ENCODE results near the gene KIF2A.

The KIF2A gene

DNA sequence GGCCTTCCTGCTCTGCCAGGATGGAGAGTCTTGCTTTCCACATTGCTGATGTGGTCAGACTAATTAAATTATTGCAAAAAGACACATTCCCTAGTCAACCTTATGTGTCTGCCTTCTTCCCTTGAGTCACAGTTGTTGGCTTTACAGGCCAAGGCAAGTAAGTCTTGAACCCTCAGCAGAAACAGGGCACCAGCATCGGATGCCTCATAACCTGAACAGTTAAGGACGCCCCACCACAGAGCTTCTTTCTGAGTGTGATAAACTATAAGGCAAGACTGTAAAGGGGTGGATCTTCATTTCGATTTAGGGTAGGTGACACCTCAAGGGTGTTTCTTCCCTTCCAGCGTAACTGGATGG lies 670 bp upstream of the KIF2A start:
- H3K9me3 ChIP-seq (ENCODE audit: control extremely low read depth in 1 of 5, control insufficient read depth in 4 of 5, insufficient read depth in 2 of 5, low read depth in 1 of 5, low read length in 4 of 5) = no peaks in the 10 kb centered on the region
- peak overlapping the region; percentile 61 to 89 for H3K27ac ChIP-seq (ENCODE audit: insufficient read depth in 1 of 2, low read depth in 1 of 2, low read length in 2 of 2, poor library complexity in 1 of 2, severe bottlenecking in 2 of 2)
- no peaks in the 10 kb centered on the region for H3K27me3 ChIP-seq (replicated peaks in 2 of 5; ENCODE audit: control insufficient read depth in 4 of 5, insufficient read depth in 5 of 5, low read length in 4 of 5)
- POLR2A ChIA-PET = no interaction called here
- DNase-seq = no peak
- H3K4me1 ChIP-seq (ENCODE audit: control extremely low read depth in 1 of 4, control insufficient read depth in 4 of 4, insufficient read depth in 4 of 4, low read length in 3 of 4) = peaks cover 8 to 39% (median 22%) of the 10 kb centered on the region in 4 experiments
- WGBS (ENCODE audit: insufficient coverage) = 60% methylated on average over 4 of the region's 4 CpGs
- CTCF ChIA-PET = interaction anchor here (0.8 to 2.1 kb wide), 7 partner anchors 8 to 61 kb away, joined by 3 to 9 read pairs (median 4); no protein-coding TSS in a partner anchor
- H3K36me3 ChIP-seq (ENCODE audit: control insufficient read depth in 4 of 4, insufficient read depth in 4 of 4, low read length in 3 of 4) = peaks cover 0 to 6% (median under 1%) of the 10 kb centered on the region in 4 experiments
- peak overlapping the region; percentile 16 to 97 (median 85) for H3K4me3 ChIP-seq (ENCODE audit: control insufficient read depth in 1 of 7, extremely low read depth in 1 of 7, insufficient read depth in 4 of 7, low read depth in 2 of 7, low read length in 6 of 7)

DNA sequence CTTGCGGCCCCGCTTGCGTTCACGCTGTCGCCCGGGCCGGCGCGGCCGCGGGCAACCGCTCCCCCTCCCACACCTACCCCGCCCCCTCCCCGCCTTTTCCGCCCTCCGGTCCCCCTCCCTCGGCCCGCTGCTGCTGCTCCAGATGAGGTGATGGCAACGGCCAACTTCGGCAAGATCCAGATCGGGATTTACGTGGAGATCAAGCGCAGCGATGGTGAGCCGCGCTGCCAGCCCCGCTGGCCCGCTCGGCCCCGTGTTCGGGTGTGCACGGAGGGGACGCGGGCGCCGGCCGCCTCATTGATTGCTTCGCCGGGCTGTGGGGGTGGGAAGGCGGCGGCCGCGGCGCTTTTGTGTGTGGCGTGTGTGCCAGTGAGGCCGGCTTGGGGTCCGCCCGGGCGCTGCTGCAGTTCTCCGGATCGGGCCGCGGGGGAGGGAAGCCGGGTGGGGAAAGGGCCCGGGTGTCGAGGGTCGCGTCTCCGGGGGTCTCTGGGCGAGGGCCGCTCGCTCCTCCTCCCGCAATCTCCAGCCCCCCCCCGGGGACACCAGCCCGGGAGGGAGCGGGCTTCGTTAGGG lies 403 bp downstream of the KIF2A start:
- Histone ChIP-seq H3K4me1 (ENCODE audit: control extremely low read depth in 1 of 4, control insufficient read depth in 4 of 4, insufficient read depth in 4 of 4, low read length in 3 of 4) (peaks cover 8 to 49% (median 26%) of the 10 kb centered on the region in 4 experiments), H3K36me3 (ENCODE audit: control insufficient read depth in 4 of 4, insufficient read depth in 4 of 4, low read length in 3 of 4) (peaks cover 0 to 6% (median 2%) of the 10 kb centered on the region in 4 experiments), H3K27ac (ENCODE audit: insufficient read depth in 1 of 2, low read depth in 1 of 2, low read length in 2 of 2, poor library complexity in 1 of 2, severe bottlenecking in 2 of 2) (peak overlapping the region; percentile 72 to 89), H3K4me3 (ENCODE audit: control insufficient read depth in 1 of 7, extremely low read depth in 1 of 7, insufficient read depth in 4 of 7, low read depth in 2 of 7, low read length in 6 of 7) (peak overlapping the region; percentile 82 to 97 (median 85)), H3K9me3 (ENCODE audit: control extremely low read depth in 1 of 5, control insufficient read depth in 4 of 5, insufficient read depth in 2 of 5, low read depth in 1 of 5, low read length in 4 of 5) (no peaks in the 10 kb centered on the region), H3K27me3 (replicated peaks in 2 of 5; ENCODE audit: control insufficient read depth in 4 of 5, insufficient read depth in 5 of 5, low read length in 4 of 5) (no peaks in the 10 kb centered on the region)
- POLR2A ChIA-PET = no interaction called here
- DNase-seq = no peak
- WGBS (ENCODE audit: insufficient coverage) = 0% methylated on average over 23 of the region's 67 CpGs
- CTCF ChIA-PET = interaction anchor here (0.8 to 1.6 kb wide), 7 partner anchors 7 to 60 kb away, joined by 3 to 5 read pairs (median 3); no protein-coding TSS in a partner anchor

DNA sequence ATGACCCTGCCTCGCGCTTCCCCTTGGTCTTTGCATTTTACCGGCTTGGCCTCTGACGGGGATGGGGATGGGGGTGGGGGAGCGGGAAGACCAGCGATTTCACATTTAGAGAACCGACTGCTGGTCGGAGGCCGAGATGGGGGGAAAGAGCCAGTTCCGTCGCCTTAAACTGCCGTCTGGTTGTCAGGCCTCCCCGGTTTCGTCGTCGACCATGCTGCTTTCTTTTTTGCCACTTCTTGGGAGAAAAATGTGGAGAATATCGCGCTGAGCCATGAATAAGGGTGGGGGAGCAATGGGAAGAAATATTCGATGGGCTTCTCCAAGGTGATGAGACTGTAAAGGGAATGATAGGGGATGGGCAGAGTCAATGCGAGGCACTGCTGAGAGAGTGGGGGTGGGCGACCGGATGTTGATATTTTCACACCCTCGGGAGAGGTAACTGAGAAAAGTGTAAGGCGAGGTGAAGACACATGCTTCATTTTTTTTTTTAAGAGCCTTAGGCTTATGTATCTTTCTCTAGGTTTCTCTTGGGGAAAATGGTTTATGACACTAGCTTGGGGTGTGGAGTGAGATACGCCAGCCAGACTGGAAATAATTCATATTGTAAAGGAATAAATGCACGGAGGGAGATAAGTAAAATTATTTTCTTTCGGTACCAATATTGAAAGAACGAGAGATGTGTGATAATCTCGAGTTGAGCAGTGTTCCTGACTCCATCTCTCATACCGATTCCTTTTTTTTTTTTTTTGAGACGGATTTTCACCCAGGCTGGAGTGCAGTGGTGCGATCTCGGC lies 1.1 kb downstream of the KIF2A start:
- H3K27ac ChIP-seq (ENCODE audit: insufficient read depth in 1 of 2, low read depth in 1 of 2, low read length in 2 of 2, poor library complexity in 1 of 2, severe bottlenecking in 2 of 2) = peak overlapping the region; percentile 72 to 89
- POLR2A ChIA-PET = no interaction called here
- peak; percentile 57 to 86 (median 81) for DNase-seq

DNA sequence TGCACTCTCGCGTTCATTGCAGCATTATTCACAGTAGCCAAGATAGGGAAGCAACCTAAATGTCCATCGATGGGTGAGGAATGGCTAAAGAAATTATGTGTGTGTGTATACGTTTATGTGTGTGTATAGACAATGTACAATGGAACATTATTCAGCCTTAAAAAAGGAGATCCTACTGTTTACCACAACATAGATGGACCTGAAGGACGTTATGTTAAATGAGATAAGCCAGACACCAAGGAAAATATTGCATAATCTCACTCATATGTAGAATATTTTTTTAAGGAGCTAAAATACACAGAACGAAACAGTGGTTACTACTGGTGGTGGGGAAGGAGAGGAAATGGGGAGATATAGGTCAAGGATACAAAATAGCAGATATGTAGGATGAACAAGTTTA lies 2.4 kb downstream of the KIF2A start:
- ChIA-PET POLR2A (interaction anchor here (0.8 kb wide), 1 partner anchor 47 kb away, joined by 3 read pairs; no protein-coding TSS in a partner anchor), CTCF (interaction anchor here (0.6 to 1.7 kb wide), 11 partner anchors 9 to 84 kb away, joined by 3 to 5 read pairs (median 3); no protein-coding TSS in a partner anchor)
- H3K9me3 ChIP-seq (ENCODE audit: control extremely low read depth in 1 of 5, control insufficient read depth in 4 of 5, insufficient read depth in 2 of 5, low read depth in 1 of 5, low read length in 4 of 5) = no peaks in the 10 kb centered on the region
- WGBS (ENCODE audit: insufficient coverage) = 90% methylated on average over 5 of the region's 6 CpGs
- peaks cover 0 to 10% (median 3%) of the 10 kb centered on the region in 4 experiments for H3K36me3 ChIP-seq (ENCODE audit: control insufficient read depth in 4 of 4, insufficient read depth in 4 of 4, low read length in 3 of 4)
- H3K4me1 ChIP-seq (ENCODE audit: control extremely low read depth in 1 of 4, control insufficient read depth in 4 of 4, insufficient read depth in 4 of 4, low read length in 3 of 4) = peaks cover 13 to 59% (median 31%) of the 10 kb centered on the region in 4 experiments
- H3K27me3 ChIP-seq (replicated peaks in 2 of 5; ENCODE audit: control insufficient read depth in 4 of 5, insufficient read depth in 5 of 5, low read length in 4 of 5) = no peaks in the 10 kb centered on the region
- H3K4me3 ChIP-seq (ENCODE audit: control insufficient read depth in 1 of 7, extremely low read depth in 1 of 7, insufficient read depth in 4 of 7, low read depth in 2 of 7, low read length in 6 of 7) = peak overlapping the region in 3 of 7 experiments; percentile 82 to 92 (median 85)
- H3K27ac ChIP-seq (ENCODE audit: insufficient read depth in 1 of 2, low read depth in 1 of 2, low read length in 2 of 2, poor library complexity in 1 of 2, severe bottlenecking in 2 of 2) = no peak overlapping the region
- no peak for DNase-seq

More for the DNA sequence above, 1.1 kb downstream of the KIF2A start:
- Histone ChIP-seq H3K36me3 (ENCODE audit: control insufficient read depth in 4 of 4, insufficient read depth in 4 of 4, low read length in 3 of 4) (peaks cover 0 to 10% (median 3%) of the 10 kb centered on the region in 4 experiments), H3K4me1 (ENCODE audit: control extremely low read depth in 1 of 4, control insufficient read depth in 4 of 4, insufficient read depth in 4 of 4, low read length in 3 of 4) (peaks cover 10 to 55% (median 29%) of the 10 kb centered on the region in 4 experiments), H3K9me3 (ENCODE audit: control extremely low read depth in 1 of 5, control insufficient read depth in 4 of 5, insufficient read depth in 2 of 5, low read depth in 1 of 5, low read length in 4 of 5) (no peaks in the 10 kb centered on the region), H3K27me3 (replicated peaks in 2 of 5; ENCODE audit: control insufficient read depth in 4 of 5, insufficient read depth in 5 of 5, low read length in 4 of 5) (no peaks in the 10 kb centered on the region), H3K4me3 (ENCODE audit: control insufficient read depth in 1 of 7, extremely low read depth in 1 of 7, insufficient read depth in 4 of 7, low read depth in 2 of 7, low read length in 6 of 7) (peak overlapping the region; percentile 82 to 97 (median 85))
- CTCF ChIA-PET = interaction anchor here (1.1 to 1.3 kb wide), 5 partner anchors 13 to 82 kb away, joined by 3 read pairs; no protein-coding TSS in a partner anchor
- 0% methylated on average over 11 of the region's 33 CpGs for WGBS (ENCODE audit: insufficient coverage)

DNA sequence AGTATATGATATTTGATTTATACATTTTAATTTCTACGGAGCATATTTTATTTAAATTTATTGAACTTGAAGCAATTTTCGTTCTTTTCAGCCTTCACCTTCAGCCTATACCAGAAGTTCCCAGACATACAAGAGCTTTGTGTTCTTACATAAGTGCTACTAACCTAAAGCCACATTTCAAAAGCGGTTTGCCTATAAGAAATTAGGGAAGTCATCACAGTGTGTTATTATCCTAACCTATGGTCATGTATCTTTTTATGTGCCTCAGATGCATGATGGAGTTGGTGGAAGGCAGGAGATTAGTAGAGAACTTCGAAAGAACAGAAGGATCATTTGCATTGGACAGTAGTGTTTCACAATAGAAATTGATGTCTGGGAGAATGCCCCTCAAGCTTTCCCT lies 3.1 kb downstream of the KIF2A start:
- Histone ChIP-seq H3K27ac (ENCODE audit: insufficient read depth in 1 of 2, low read depth in 1 of 2, low read length in 2 of 2, poor library complexity in 1 of 2, severe bottlenecking in 2 of 2) (peak overlapping the region in 1 of 2 experiments; percentile 6), H3K4me3 (ENCODE audit: control insufficient read depth in 1 of 7, extremely low read depth in 1 of 7, insufficient read depth in 4 of 7, low read depth in 2 of 7, low read length in 6 of 7) (peak overlapping the region in 1 of 7 experiments; percentile 24), H3K9me3 (ENCODE audit: control extremely low read depth in 1 of 5, control insufficient read depth in 4 of 5, insufficient read depth in 2 of 5, low read depth in 1 of 5, low read length in 4 of 5) (no peaks in the 10 kb centered on the region), H3K36me3 (ENCODE audit: control insufficient read depth in 4 of 4, insufficient read depth in 4 of 4, low read length in 3 of 4) (peaks cover 0 to 10% (median 3%) of the 10 kb centered on the region in 4 experiments), H3K27me3 (replicated peaks in 2 of 5; ENCODE audit: control insufficient read depth in 4 of 5, insufficient read depth in 5 of 5, low read length in 4 of 5) (no peaks in the 10 kb centered on the region), H3K4me1 (ENCODE audit: control extremely low read depth in 1 of 4, control insufficient read depth in 4 of 4, insufficient read depth in 4 of 4, low read length in 3 of 4) (peaks cover 13 to 61% (median 33%) of the 10 kb centered on the region in 4 experiments)
- CTCF ChIA-PET = interaction anchor here (0.6 to 1.7 kb wide), 8 partner anchors 8 to 85 kb away, joined by 3 to 5 read pairs (median 4); no protein-coding TSS in a partner anchor
- POLR2A ChIA-PET = interaction anchor here (0.8 kb wide), 1 partner anchor 48 kb away, joined by 3 read pairs; no protein-coding TSS in a partner anchor
- peak in 2 of 3 donors; percentile 38 to 53 for DNase-seq
- WGBS (ENCODE audit: insufficient coverage) = no CpG with 5 or more reads among the region's 4 CpGs

DNA sequence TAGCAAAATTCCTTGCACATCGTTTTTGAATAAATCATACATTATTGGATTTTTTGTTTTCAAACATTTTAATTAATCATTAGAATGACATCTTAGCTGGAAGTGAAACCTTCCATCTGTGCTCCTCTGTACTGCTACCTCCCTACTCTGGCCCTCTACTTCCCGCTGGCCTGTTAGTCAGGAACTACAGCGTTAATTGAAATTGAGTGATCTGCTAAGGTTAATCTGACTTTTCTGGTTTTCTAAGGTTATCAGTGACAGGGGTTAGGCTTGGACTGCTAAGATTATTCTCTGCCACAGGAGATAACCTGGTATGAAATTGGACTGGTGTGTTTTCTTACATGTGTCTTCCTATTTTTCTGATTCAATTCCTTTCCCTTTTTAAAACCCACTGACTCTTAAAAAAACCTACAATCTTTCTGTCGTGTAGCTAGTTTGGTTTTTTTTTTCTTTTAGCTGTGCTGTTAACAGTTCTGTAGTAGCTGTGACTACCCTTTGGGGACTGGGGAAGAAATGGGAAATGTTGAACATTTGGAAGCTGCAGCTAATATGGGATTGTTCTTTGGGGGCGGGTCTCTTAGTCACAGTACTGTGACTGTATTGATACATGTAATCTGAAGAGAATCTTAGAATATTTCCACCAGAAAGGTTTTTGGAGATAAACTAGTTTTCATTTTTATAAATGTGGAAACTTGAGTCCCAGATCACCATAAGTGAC lies 4.6 kb downstream of the KIF2A start:
- Histone ChIP-seq H3K4me1 (ENCODE audit: control extremely low read depth in 1 of 4, control insufficient read depth in 4 of 4, insufficient read depth in 4 of 4, low read length in 3 of 4) (peaks cover 13 to 66% (median 28%) of the 10 kb centered on the region in 4 experiments), H3K36me3 (ENCODE audit: control insufficient read depth in 4 of 4, insufficient read depth in 4 of 4, low read length in 3 of 4) (peaks cover 0 to 10% (median 3%) of the 10 kb centered on the region in 4 experiments), H3K9me3 (ENCODE audit: control extremely low read depth in 1 of 5, control insufficient read depth in 4 of 5, insufficient read depth in 2 of 5, low read depth in 1 of 5, low read length in 4 of 5) (no peaks in the 10 kb centered on the region), H3K4me3 (ENCODE audit: control insufficient read depth in 1 of 7, extremely low read depth in 1 of 7, insufficient read depth in 4 of 7, low read depth in 2 of 7, low read length in 6 of 7) (no peak overlapping the region), H3K27me3 (replicated peaks in 2 of 5; ENCODE audit: control insufficient read depth in 4 of 5, insufficient read depth in 5 of 5, low read length in 4 of 5) (no peaks in the 10 kb centered on the region), H3K27ac (ENCODE audit: insufficient read depth in 1 of 2, low read depth in 1 of 2, low read length in 2 of 2, poor library complexity in 1 of 2, severe bottlenecking in 2 of 2) (peak overlapping the region in 1 of 2 experiments; percentile 20)
- ChIA-PET POLR2A (no interaction called here), CTCF (interaction anchor here (1.1 to 1.7 kb wide), 2 partner anchors 42 kb away, joined by 3 to 4 read pairs; no protein-coding TSS in a partner anchor)
- 90% methylated on average over 2 of the region's 5 CpGs for WGBS (ENCODE audit: insufficient coverage)
- peak in 2 of 3 donors; percentile 25 to 51 for DNase-seq
